Lower lobe of right lung (tissue), 2 donors: Measurements from ENCODE around the gene IKZF5. TPM values are rescaled to one million over a fixed set of nuclear protein-coding genes. Genes with fewer than 3 reads are reported as not detected.

Source experiments
- ATAC-seq, 2 donors: fragments of 200-7000 bp; cut with Tn5 transposase; one replicate each; pipeline ENCODE4 v1.9.1; 2020 to 2022; ENCODE audit warnings: mild to moderate bottlenecking in 2 of 2, moderate library complexity in 2 of 2
- DNase-seq: peaks from one replicate; pipeline ENCODE4 v3.0.0-alpha.2; 2020
- H3K27ac ChIP-seq: fragments of 200-600 bp; one replicate; pipeline ENCODE4 v1.8.0; 2022
- H3K27me3 ChIP-seq: fragments of 200-600 bp; one replicate; pipeline ENCODE4 v1.8.0; 2022; ENCODE audit warnings: low read depth
- H3K36me3 ChIP-seq: fragments of 200-600 bp; one replicate; pipeline ENCODE4 v1.8.0; 2022; ENCODE audit warnings: mild to moderate bottlenecking
- H3K4me1 ChIP-seq: fragments of 200-600 bp; one replicate; pipeline ENCODE4 v1.8.0; 2022
- H3K4me3 ChIP-seq: fragments of 200-600 bp; one replicate; pipeline ENCODE4 v1.8.0; 2022; ENCODE audit warnings: mild to moderate bottlenecking
- H3K9me3 ChIP-seq: fragments of 200-600 bp; one replicate; pipeline ENCODE4 v1.8.0; 2022
- CTCF ChIP-seq: fragments of 200-600 bp; IDR thresholded peaks from one replicate; pipeline ENCODE4 v1.8.0; 2022; ENCODE audit warnings: antibody characterized with exemption, mild to moderate bottlenecking
- intact Hi-C: fragments of 100-400 bp; cut with DNase I; formaldehyde crosslinking; loops from one replicate; pipeline ENCODE4 v1.11.0; 2022
- total RNA-seq: library from RNA; stranded (reverse); fragmentation: NEBNext Ultra II Directional; extraction: Animal tissue kit (Norgen Biotek cat#: 25700); gene quantifications from one replicate; pipeline ENCODE4 v1.2.1, GENCODE V29; 2021
- donor health status: DM: no; HTN: yes; CAD: no; lungs with severe emphysema.

The IKZF5 gene
- total RNA-seq, 1 donor from 2014 or later = 20.1 TPM

- intact Hi-C loops = no loop called here
- peak in 1 of 2 donors; percentile 55 for ATAC-seq
- H3K27me3 ChIP-seq = no peaks in the 10 kb centered on the region
- no peak overlapping the region for H3K4me3 ChIP-seq
- no peaks in the 10 kb centered on the region for H3K9me3 ChIP-seq
- no peaks in the 10 kb centered on the region for H3K36me3 ChIP-seq
- no peak for TF ChIP-seq CTCF
- DNase-seq = no peak
- H3K4me1 ChIP-seq = peaks cover 9% of the 10 kb centered on the region
- no peak overlapping the region for H3K27ac ChIP-seq
Observed at GRCh38 chr10:123019941-123020703, 11.5 kb upstream of the IKZF5 start.

- TF ChIP-seq CTCF = no peak
- H3K27ac ChIP-seq = no peak overlapping the region
- H3K4me1 ChIP-seq = peaks cover 9% of the 10 kb centered on the region
- DNase-seq (no peak), ATAC-seq (no peak)
- H3K36me3 ChIP-seq = no peaks in the 10 kb centered on the region
- H3K9me3 ChIP-seq = no peaks in the 10 kb centered on the region
- intact Hi-C loops = no loop called here
- no peaks in the 10 kb centered on the region for H3K27me3 ChIP-seq
- no peak overlapping the region for H3K4me3 ChIP-seq
Observed at GRCh38 chr10:123019264-123019663, 10.7 kb upstream of the IKZF5 start.

GRCh38 chr10:123018531-123018930, 9.9 kb upstream of the IKZF5 start:
- Histone ChIP-seq H3K4me3 (no peak overlapping the region), H3K27me3 (no peaks in the 10 kb centered on the region), H3K27ac (no peak overlapping the region), H3K4me1 (peaks cover 9% of the 10 kb centered on the region), H3K36me3 (no peaks in the 10 kb centered on the region), H3K9me3 (no peaks in the 10 kb centered on the region)
- DNase-seq (no peak), ATAC-seq (no peak)
- intact Hi-C loops = no loop called here
- no peak for TF ChIP-seq CTCF

GRCh38 chr10:123017421-123018165, 9.0 kb upstream of the IKZF5 start:
- intact Hi-C loops = no loop called here
- Histone ChIP-seq H3K4me3 (no peak overlapping the region), H3K27ac (no peak overlapping the region), H3K9me3 (no peaks in the 10 kb centered on the region), H3K27me3 (no peaks in the 10 kb centered on the region), H3K36me3 (no peaks in the 10 kb centered on the region), H3K4me1 (peaks cover 9% of the 10 kb centered on the region)
- no peak for DNase-seq
- TF ChIP-seq CTCF = no peak
- ATAC-seq = no peak

- ATAC-seq = peak in 1 of 2 donors; percentile 51
- no peak overlapping the region for H3K4me3 ChIP-seq
- DNase-seq = no peak
- H3K4me1 ChIP-seq = peaks cover 11% of the 10 kb centered on the region
- no peak overlapping the region for H3K27ac ChIP-seq
- intact Hi-C loops = no loop called here
- no peak for TF ChIP-seq CTCF
- no peaks in the 10 kb centered on the region for H3K27me3 ChIP-seq
- no peaks in the 10 kb centered on the region for H3K9me3 ChIP-seq
- no peaks in the 10 kb centered on the region for H3K36me3 ChIP-seq
Observed at GRCh38 chr10:123016228-123016627, 7.6 kb upstream of the IKZF5 start.
